Measurements from ENCODE around the gene TSEN54. TPM values are rescaled to one million over a fixed set of nuclear protein-coding genes. Genes with fewer than 3 reads are reported as not detected.

The TSEN54 gene
- polyA plus RNA-seq, 1 of the 3 experiments (the other 2 are of a cell fraction) = 29.8 TPM

- H2AFZ ChIP-seq (ENCODE audit: low read depth) = no peak overlapping the region; the same call in 1 of the 2 replicates
Observed at GRCh38 chr17:75571197-75571884, 55.0 kb downstream of the TSEN54 start.

More at GRCh38 chr17:75571197-75571884, 55.0 kb downstream of the TSEN54 start:
- Histone ChIP-seq H3K36me3 (replicated peaks in 1 of 2; ENCODE audit: control insufficient read depth in 1 of 2, insufficient read depth in 2 of 2, low read length in 1 of 2) (no peaks in the 10 kb centered on the region), H3K9me2 (no peaks in the 10 kb centered on the region), H3K9ac (no peak overlapping the region), H3F3A (replicated peaks; ENCODE audit: insufficient read depth) (no peaks in the 10 kb centered on the region), H3K79me2 (ENCODE audit: insufficient read depth) (no peaks in the 10 kb centered on the region), H3K4me1 (ENCODE audit: control insufficient read depth in 1 of 2, insufficient read depth in 2 of 2, low read depth in 1 of 2, low read length in 1 of 2) (no peaks in the 10 kb centered on the region; a peak in 1 of 4 replicates), H3K27ac (ENCODE audit: low read depth in 2 of 2, low read length in 1 of 2) (no peak overlapping the region), H3K4me2 (no peak overlapping the region), H3K9me3 (no peaks in the 10 kb centered on the region), H4K20me1 (ENCODE audit: insufficient read depth) (no peaks in the 10 kb centered on the region), H3K27me3 (ENCODE audit: insufficient read depth) (no peaks in the 10 kb centered on the region), H3K4me3 (ENCODE audit: low read depth in 2 of 2, low read length in 1 of 2) (no peak overlapping the region)
- ChIA-PET CTCF (interaction anchor here (0.9 to 1.7 kb wide), 5 partner anchors 18 to 176 kb away, joined by 3 to 11 read pairs (median 7); partner anchors contain the start of gene SMIM5), POLR2A (no interaction called here)
- TF ChIP-seq, protein P1, sequence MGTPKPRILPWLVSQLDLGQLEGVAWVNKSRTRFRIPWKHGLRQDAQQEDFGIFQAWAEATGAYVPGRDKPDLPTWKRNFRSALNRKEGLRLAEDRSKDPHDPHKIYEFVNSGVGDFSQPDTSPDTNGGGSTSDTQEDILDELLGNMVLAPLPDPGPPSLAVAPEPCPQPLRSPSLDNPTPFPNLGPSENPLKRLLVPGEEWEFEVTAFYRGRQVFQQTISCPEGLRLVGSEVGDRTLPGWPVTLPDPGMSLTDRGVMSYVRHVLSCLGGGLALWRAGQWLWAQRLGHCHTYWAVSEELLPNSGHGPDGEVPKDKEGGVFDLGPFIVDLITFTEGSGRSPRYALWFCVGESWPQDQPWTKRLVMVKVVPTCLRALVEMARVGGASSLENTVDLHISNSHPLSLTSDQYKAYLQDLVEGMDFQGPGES (IDR thresholded peaks at IDR 0.05; ENCODE audit: low read depth, low read length) = no peak
- no peak for TF ChIP-seq CHD2 (IDR thresholded peaks at IDR 0.05; ENCODE audit: low read length, partially characterized antibody)
- TF ChIP-seq FOXJ3 (CRISPR knock-in tag; IDR thresholded peaks at IDR 0.05) = no peak
- TF ChIP-seq NFIC (IDR thresholded peaks at IDR 0.05; ENCODE audit: borderline replicate concordance) = no peak
- no peak for TF ChIP-seq NRF1 (IDR thresholded peaks at IDR 0.05; ENCODE audit: low read depth, low read length)
- TF ChIP-seq GATA2 (CRISPR knock-in tag; IDR thresholded peaks at IDR 0.05) = no peak
- TF ChIP-seq, protein P2, sequence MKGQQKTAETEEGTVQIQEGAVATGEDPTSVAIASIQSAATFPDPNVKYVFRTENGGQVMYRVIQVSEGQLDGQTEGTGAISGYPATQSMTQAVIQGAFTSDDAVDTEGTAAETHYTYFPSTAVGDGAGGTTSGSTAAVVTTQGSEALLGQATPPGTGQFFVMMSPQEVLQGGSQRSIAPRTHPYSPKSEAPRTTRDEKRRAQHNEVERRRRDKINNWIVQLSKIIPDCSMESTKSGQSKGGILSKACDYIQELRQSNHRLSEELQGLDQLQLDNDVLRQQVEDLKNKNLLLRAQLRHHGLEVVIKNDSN (IDR thresholded peaks at IDR 0.05; ENCODE audit: borderline replicate concordance, low read depth) = no peak
- TF ChIP-seq, protein P3, sequence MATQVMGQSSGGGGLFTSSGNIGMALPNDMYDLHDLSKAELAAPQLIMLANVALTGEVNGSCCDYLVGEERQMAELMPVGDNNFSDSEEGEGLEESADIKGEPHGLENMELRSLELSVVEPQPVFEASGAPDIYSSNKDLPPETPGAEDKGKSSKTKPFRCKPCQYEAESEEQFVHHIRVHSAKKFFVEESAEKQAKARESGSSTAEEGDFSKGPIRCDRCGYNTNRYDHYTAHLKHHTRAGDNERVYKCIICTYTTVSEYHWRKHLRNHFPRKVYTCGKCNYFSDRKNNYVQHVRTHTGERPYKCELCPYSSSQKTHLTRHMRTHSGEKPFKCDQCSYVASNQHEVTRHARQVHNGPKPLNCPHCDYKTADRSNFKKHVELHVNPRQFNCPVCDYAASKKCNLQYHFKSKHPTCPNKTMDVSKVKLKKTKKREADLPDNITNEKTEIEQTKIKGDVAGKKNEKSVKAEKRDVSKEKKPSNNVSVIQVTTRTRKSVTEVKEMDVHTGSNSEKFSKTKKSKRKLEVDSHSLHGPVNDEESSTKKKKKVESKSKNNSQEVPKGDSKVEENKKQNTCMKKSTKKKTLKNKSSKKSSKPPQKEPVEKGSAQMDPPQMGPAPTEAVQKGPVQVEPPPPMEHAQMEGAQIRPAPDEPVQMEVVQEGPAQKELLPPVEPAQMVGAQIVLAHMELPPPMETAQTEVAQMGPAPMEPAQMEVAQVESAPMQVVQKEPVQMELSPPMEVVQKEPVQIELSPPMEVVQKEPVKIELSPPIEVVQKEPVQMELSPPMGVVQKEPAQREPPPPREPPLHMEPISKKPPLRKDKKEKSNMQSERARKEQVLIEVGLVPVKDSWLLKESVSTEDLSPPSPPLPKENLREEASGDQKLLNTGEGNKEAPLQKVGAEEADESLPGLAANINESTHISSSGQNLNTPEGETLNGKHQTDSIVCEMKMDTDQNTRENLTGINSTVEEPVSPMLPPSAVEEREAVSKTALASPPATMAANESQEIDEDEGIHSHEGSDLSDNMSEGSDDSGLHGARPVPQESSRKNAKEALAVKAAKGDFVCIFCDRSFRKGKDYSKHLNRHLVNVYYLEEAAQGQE (IDR thresholded peaks at IDR 0.05; ENCODE audit: low read depth, low read length) = no peak
- no peak for TF ChIP-seq MEF2A (IDR thresholded peaks at IDR 0.05; ENCODE audit: borderline replicate concordance, low read depth)
- no peak for TF ChIP-seq RCOR1 (IDR thresholded peaks at IDR 0.05; ENCODE audit: low read length)
- TF ChIP-seq POLR2AphosphoS5 (IDR thresholded peaks at IDR 0.05; ENCODE audit: low read depth, low read length) = no peak
- no peak for TF ChIP-seq SIN3A (IDR thresholded peaks at IDR 0.05; ENCODE audit: borderline replicate concordance, low read depth, low read length)
- TF ChIP-seq ELF1 (IDR thresholded peaks at IDR 0.05) = no peak
- TF ChIP-seq TAF1 (IDR thresholded peaks at IDR 0.05; ENCODE audit: borderline replicate concordance, low read depth, low read length) = no peak
- no peak for TF ChIP-seq JUND (IDR thresholded peaks at IDR 0.05)
- no peak for TF ChIP-seq RAD21 (IDR thresholded peaks at IDR 0.05; ENCODE audit: low read length)
- TF ChIP-seq, protein P4, sequence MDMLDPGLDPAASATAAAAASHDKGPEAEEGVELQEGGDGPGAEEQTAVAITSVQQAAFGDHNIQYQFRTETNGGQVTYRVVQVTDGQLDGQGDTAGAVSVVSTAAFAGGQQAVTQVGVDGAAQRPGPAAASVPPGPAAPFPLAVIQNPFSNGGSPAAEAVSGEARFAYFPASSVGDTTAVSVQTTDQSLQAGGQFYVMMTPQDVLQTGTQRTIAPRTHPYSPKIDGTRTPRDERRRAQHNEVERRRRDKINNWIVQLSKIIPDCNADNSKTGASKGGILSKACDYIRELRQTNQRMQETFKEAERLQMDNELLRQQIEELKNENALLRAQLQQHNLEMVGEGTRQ (IDR thresholded peaks at IDR 0.05; ENCODE audit: borderline replicate concordance, low read depth, low read length) = no peak
- DNase-seq = no peak
- WGBS (ENCODE audit: low lambda C conversion rate) = 88% methylated on average over 15 of the region's 15 CpGs
